ENCODE results near the gene WDR1. TPM values are rescaled to one million over a fixed set of nuclear protein-coding genes. Genes with fewer than 3 reads are reported as not detected.

Gene WDR1
- total and polyA plus RNA-seq, 2 donors from 2014 or later, result 176 to 313 TPM

DNA sequence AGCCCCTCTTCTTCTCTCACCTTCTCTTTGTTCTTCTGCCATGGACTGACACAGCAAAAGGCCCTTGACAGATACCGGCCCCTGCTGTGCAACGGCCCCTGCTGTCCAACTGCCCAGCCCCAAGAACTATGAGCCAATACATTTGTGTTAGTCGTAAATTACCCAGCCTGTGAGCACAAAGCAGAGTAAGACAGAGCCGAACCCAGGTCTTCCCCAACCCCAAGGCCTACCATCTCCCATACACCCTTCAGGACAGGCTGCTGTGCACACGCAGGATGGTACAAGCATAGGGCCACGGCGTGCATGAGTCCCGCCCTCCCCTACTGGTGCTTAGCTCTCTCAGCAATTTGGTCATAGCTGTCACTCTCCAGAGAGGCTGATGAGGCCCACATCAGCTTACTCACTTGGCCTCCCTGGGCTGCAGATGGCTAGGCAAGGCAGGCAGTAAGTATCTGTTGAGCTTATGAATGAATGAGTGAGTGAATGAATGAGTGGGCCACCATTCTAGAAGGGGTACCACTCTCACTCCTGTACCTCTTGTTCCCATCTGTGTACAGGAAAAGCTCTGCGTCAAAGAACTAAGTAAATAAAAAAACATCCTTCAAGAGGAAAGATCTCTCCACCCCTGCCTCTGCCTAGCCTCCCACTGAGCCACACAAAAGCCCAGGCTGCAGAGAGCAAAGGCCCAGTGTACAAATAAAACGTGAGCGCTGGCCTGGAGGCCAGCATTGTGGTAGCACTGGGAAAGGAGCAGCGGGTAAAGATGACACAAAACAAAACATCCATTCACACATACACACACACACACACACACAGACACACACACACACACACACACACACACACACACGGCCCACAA is 13.9 kb downstream of the WDR1 start:
- no peaks in the 10 kb centered on the region for H3K9me3 ChIP-seq (ENCODE audit: control insufficient read depth in 2 of 3, insufficient read depth in 1 of 3, low read length in 3 of 3)
- TF ChIP-seq, protein P1, sequence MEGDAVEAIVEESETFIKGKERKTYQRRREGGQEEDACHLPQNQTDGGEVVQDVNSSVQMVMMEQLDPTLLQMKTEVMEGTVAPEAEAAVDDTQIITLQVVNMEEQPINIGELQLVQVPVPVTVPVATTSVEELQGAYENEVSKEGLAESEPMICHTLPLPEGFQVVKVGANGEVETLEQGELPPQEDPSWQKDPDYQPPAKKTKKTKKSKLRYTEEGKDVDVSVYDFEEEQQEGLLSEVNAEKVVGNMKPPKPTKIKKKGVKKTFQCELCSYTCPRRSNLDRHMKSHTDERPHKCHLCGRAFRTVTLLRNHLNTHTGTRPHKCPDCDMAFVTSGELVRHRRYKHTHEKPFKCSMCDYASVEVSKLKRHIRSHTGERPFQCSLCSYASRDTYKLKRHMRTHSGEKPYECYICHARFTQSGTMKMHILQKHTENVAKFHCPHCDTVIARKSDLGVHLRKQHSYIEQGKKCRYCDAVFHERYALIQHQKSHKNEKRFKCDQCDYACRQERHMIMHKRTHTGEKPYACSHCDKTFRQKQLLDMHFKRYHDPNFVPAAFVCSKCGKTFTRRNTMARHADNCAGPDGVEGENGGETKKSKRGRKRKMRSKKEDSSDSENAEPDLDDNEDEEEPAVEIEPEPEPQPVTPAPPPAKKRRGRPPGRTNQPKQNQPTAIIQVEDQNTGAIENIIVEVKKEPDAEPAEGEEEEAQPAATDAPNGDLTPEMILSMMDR (IDR thresholded peaks at IDR 0.05; ENCODE audit: borderline replicate concordance, extremely low read depth, insufficient read depth), result no peak
- DNase-seq (peak in 1 of 5 donors; percentile 49), FAIRE-seq (no peak)
- no peaks in the 10 kb centered on the region for H3K27me3 ChIP-seq (ENCODE audit: control insufficient read depth, insufficient read depth, low read length)
- H3K36me3 ChIP-seq (ENCODE audit: control insufficient read depth in 2 of 3, insufficient read depth in 3 of 3, low read length in 3 of 3), result peaks cover 2 to 32% (median 16%) of the 10 kb centered on the region in 3 donors
- H3K4me3 ChIP-seq (ENCODE audit: low read length in 3 of 3), result no peak overlapping the region
- H3K9ac ChIP-seq (ENCODE audit: low read length in 3 of 3), result no peak overlapping the region
- H3K4me1 ChIP-seq (ENCODE audit: control insufficient read depth in 2 of 3, insufficient read depth in 2 of 3, low read depth in 1 of 3, low read length in 3 of 3), result peaks cover 0 to 38% (median 18%) of the 10 kb centered on the region in 3 donors
- intact Hi-C loops (cut with DNase I), result no loop called here
- H3K27ac ChIP-seq (ENCODE audit: low read depth in 2 of 2, low read length in 2 of 2), result no peak overlapping the region

DNA sequence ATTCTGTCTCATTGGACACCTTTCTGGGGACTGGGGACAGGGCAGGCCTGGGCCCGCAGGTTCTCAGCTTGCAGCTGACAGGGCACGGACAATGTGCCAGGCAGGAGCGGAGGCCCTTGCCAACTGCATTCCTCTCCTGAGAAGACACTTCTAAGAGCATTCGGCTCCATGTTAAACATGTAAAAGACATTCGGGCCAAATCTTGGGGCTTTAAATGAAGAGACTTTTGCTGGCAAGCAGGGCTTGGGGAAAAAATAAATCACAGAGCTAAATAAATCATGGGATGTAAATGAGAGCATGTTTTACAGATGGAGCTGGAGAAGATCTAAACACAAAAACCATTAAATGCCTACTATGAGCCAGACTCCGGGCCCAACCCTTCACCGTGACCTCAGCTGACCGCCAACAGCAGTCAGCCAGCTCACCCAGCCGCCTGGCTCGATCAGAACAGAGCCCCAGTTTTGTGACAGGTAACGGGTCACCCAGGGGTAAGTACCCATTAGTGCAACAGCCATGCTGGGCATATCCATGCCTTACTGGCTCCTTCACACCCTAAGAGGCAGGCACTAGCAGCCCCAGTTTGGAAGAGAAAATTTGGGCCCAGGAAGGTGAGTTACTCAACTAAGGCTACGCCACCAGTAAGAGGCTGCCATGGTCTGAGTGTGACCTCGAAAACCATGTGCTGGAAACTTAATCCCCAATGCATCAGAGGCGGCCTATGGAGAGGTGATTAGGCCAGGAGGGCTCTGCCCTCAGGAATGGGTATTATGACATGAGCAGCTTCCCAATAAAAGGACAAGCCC is 14.7 kb downstream of the WDR1 start:
- TF ChIP-seq, protein P1 (IDR thresholded peaks at IDR 0.05; ENCODE audit: borderline replicate concordance, extremely low read depth, insufficient read depth), result no peak
- H3K9me3 ChIP-seq (ENCODE audit: control insufficient read depth in 2 of 3, insufficient read depth in 1 of 3, low read length in 3 of 3), result no peaks in the 10 kb centered on the region
- peaks cover 0 to 31% (median 18%) of the 10 kb centered on the region in 3 donors for H3K4me1 ChIP-seq (ENCODE audit: control insufficient read depth in 2 of 3, insufficient read depth in 2 of 3, low read depth in 1 of 3, low read length in 3 of 3)
- peaks cover 2 to 40% (median 19%) of the 10 kb centered on the region in 3 donors for H3K36me3 ChIP-seq (ENCODE audit: control insufficient read depth in 2 of 3, insufficient read depth in 3 of 3, low read length in 3 of 3)
- intact Hi-C loops (cut with DNase I), result no loop called here
- DNase-seq (peak in 1 of 5 donors; percentile 59), FAIRE-seq (no peak)
- H3K4me3 ChIP-seq (ENCODE audit: low read length in 3 of 3), result no peak overlapping the region
- no peaks in the 10 kb centered on the region for H3K27me3 ChIP-seq (ENCODE audit: control insufficient read depth, insufficient read depth, low read length)
- no peak overlapping the region for H3K27ac ChIP-seq (ENCODE audit: low read depth in 2 of 2, low read length in 2 of 2)
- no peak overlapping the region for H3K9ac ChIP-seq (ENCODE audit: low read length in 3 of 3)

GRCh38 chr4:10100734-10101216 is 15.8 kb downstream of the WDR1 start:
- no peak overlapping the region for H3K4me3 ChIP-seq (ENCODE audit: low read length in 3 of 3)
- H3K9ac ChIP-seq (ENCODE audit: low read length in 3 of 3), result no peak overlapping the region
- H3K36me3 ChIP-seq (ENCODE audit: control insufficient read depth in 2 of 3, insufficient read depth in 3 of 3, low read length in 3 of 3), result peaks cover 2 to 50% (median 29%) of the 10 kb centered on the region in 3 donors
- no peak for FAIRE-seq
- DNase-seq, result no peak
- TF ChIP-seq, protein P1 (IDR thresholded peaks at IDR 0.05; ENCODE audit: borderline replicate concordance, extremely low read depth, insufficient read depth), result no peak
- intact Hi-C loops (cut with DNase I), result no loop called here
- H3K27ac ChIP-seq (ENCODE audit: low read depth in 2 of 2, low read length in 2 of 2), result peak overlapping the region in 1 of 2 donors; percentile 46
- no peaks in the 10 kb centered on the region for H3K9me3 ChIP-seq (ENCODE audit: control insufficient read depth in 2 of 3, insufficient read depth in 1 of 3, low read length in 3 of 3)
- H3K27me3 ChIP-seq (ENCODE audit: control insufficient read depth, insufficient read depth, low read length), result no peaks in the 10 kb centered on the region
- peaks cover 0 to 35% (median 21%) of the 10 kb centered on the region in 3 donors for H3K4me1 ChIP-seq (ENCODE audit: control insufficient read depth in 2 of 3, insufficient read depth in 2 of 3, low read depth in 1 of 3, low read length in 3 of 3)

Measured in kidney (tissue), 14 donors.